Fibroblast of skin of right biceps (primary cell): Measurements from ENCODE around the gene UBE2F.
"Not testable (repeated sequence)": the region's sequence is repeated elsewhere in the genome, so short reads cannot be mapped to it uniquely, and the experiment has no call there.

Source experiments
- DNase-seq: peaks from one replicate; pipeline ENCODE4 v3.0.0-alpha.2; 2013

UBE2F gene

GRCh38 chr2:238022594-238023157 lies 55.9 kb downstream of the UBE2F start:
- DNase-seq = no peak

- DNase-seq = no peak
These were observed 56.8 kb downstream of the UBE2F start for GRCh38 chr2:238023608-238024007.

GRCh38 chr2:238024986-238025385 lies 58.2 kb downstream of the UBE2F start:
- peak; percentile 81 for DNase-seq

- no peak for DNase-seq
These were observed 59.0 kb downstream of the UBE2F start for GRCh38 chr2:238025741-238026360.

- peak; percentile 51 for DNase-seq
These were observed 60.2 kb downstream of the UBE2F start for GRCh38 chr2:238027058-238027457.

- DNase-seq = no peak
These were observed 61.0 kb downstream of the UBE2F start for GRCh38 chr2:238027591-238028415.

- DNase-seq = no peak
These were observed 63.0 kb downstream of the UBE2F start for GRCh38 chr2:238029853-238030252.

GRCh38 chr2:238030422-238031155 lies 63.8 kb downstream of the UBE2F start:
- DNase-seq = no peak

- no peak for DNase-seq
These were observed 64.9 kb downstream of the UBE2F start for GRCh38 chr2:238031751-238032150.

- no peak for DNase-seq
These were observed 66.0 kb downstream of the UBE2F start for GRCh38 chr2:238032755-238033337.

- DNase-seq = not testable (repeated sequence)
These were observed 67.2 kb downstream of the UBE2F start for GRCh38 chr2:238033991-238034390.

GRCh38 chr2:238038203-238038602 lies 71.4 kb downstream of the UBE2F start:
- no peak for DNase-seq

GRCh38 chr2:238039151-238039550 lies 72.3 kb downstream of the UBE2F start:
- no peak for DNase-seq

GRCh38 chr2:238039985-238040384 lies 73.2 kb downstream of the UBE2F start:
- no peak for DNase-seq

- no peak for DNase-seq
These were observed 74.1 kb downstream of the UBE2F start for GRCh38 chr2:238040918-238041317.

GRCh38 chr2:238042090-238042489 lies 75.3 kb downstream of the UBE2F start:
- DNase-seq = no peak

GRCh38 chr2:238042849-238043584 lies 76.2 kb downstream of the UBE2F start:
- DNase-seq = no peak

GRCh38 chr2:238043851-238044250 lies 77.0 kb downstream of the UBE2F start:
- no peak for DNase-seq

GRCh38 chr2:238045575-238045974 lies 78.8 kb downstream of the UBE2F start:
- no peak for DNase-seq

- DNase-seq = no peak
These were observed 80.0 kb downstream of the UBE2F start for GRCh38 chr2:238046725-238047270.

GRCh38 chr2:238053191-238053776 lies 86.5 kb downstream of the UBE2F start:
- DNase-seq = peak; percentile 6

- no peak for DNase-seq
These were observed 89.0 kb downstream of the UBE2F start for GRCh38 chr2:238055841-238056240.
